Thoracic aorta (tissue), 2 donors: ENCODE results near the gene ZMYM5. TPM values are rescaled to one million over a fixed set of nuclear protein-coding genes. Genes with fewer than 3 reads are reported as not detected.
A peak's percentile ranks its signal among the peaks of the same experiment; 100 is the strongest.
"Not testable (repeated sequence)": the region's sequence is repeated elsewhere in the genome, so short reads cannot be mapped to it uniquely, and the experiment has no call there.

Experiments used
- ATAC-seq: fragments of 150-250 bp; one replicate; pipeline ENCODE4 v1.8.0; 2017; ENCODE audit warnings: low read depth; ENCODE audit not compliant: insufficient number of reproducible peaks, low FRiP score
- DNase-seq: peaks from one replicate; pipeline ENCODE4 v3.0.0-alpha.2; 2020; ENCODE audit warnings: low spot score
- H3K27ac ChIP-seq, 2 donors: fragments of 200-600 bp; sonication (generic); 1 replicate in 1 of 2; 2 replicates in 1 of 2; pipeline ENCODE4 v1.5.1; 2016; ENCODE audit warnings: mild to moderate bottlenecking in 2 of 2, moderate library complexity in 2 of 2
- H3K27me3 ChIP-seq: fragments of 200-600 bp; sonication (generic); replicated peaks from 2 replicates; pipeline ENCODE4 v1.6.0; 2016; ENCODE audit warnings: mild to moderate bottlenecking; ENCODE audit not compliant: insufficient read depth
- H3K36me3 ChIP-seq: fragments of 200-600 bp; sonication (generic); one replicate; pipeline ENCODE4 v1.5.1; 2016
- H3K4me1 ChIP-seq, 2 donors: fragments of 200-600 bp; sonication (generic); 1 replicate in 1 of 2; 2 replicates in 1 of 2; pipeline versions ENCODE4 v1.5.1 to v1.6.0; 2016; ENCODE audit warnings: low read depth in 2 of 2, mild to moderate bottlenecking in 1 of 2; ENCODE audit not compliant: control insufficient read depth in 1 of 2
- H3K4me3 ChIP-seq: fragments of 200-600 bp; sonication (generic); 2 replicates; pipeline ENCODE4 v1.5.1; 2016; ENCODE audit warnings: mild to moderate bottlenecking
- H3K9me3 ChIP-seq: fragments of 200-600 bp; sonication (generic); 2 replicates; pipeline ENCODE4 v1.5.1; 2016
- total RNA-seq, 2 donors: library from RNA; depleted of rRNA; stranded (reverse); fragments of >200 nt; gene quantifications; one replicate each; pipeline versions ENCODE4 v1.1.0 to v1.2.3, GENCODE V29; 2016
- TF ChIP-seq, protein P1 (sequence below): fragments of 200-600 bp; sonication (generic); IDR thresholded peaks from one replicate; pipeline ENCODE4 v1.5.1; 2019; ENCODE audit warnings: antibody characterized with exemption

The ZMYM5 gene
- 10 to 100 TPM; 15.2 to 19.2 TPM for total RNA-seq

DNA sequence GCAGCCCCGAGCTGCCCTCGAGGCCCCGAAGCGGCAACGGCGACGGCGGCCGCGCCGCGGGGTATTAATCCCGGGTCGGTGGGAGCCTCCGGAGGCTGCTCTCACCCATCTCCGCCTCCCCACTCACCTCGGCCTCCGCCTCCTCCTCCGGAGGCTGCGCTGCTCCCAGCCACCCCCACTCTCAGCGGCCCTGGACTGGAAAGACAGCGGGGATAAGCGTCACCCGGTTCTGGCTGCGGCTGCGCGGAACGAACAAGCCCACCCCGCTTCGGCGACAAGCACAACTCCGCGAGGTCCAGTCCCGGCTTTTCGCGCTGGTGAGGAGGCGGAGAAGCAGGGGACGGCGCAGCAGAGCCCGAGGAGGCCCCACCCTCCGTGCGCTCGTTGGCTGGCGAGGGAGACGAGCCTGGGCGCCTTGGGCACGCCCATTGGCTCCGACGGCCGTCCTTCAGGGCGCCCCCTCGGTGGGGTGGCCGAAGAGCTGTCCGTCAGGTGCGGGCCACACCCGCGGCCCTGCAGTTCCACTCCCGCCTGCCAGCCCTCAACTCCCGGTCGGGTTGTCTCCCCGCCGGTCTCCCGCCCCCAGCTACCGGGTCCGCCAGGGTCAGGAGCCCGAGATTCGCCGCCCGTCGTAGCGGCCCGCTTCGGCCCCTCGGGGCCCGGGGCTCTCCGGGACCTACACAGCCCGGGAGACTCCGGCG is at the start of gene ZMYM5:
Gene ZMYM5, minus strand, starts transcription at position 327 of the 701 bp plus-strand sequence. CDS start 11,469 bp downstream, outside the sequence.
- H3K27ac ChIP-seq, result peak within 1 kb of the TSS; percentile 95 to 99
- H3K4me1 ChIP-seq, result peaks cover 16 to 22% of the 10 kb centered on the region in 2 donors
- DNase-seq, result peak; percentile 93
- H3K4me3 ChIP-seq, result peak within 1 kb of the TSS; percentile 76
- H3K9me3 ChIP-seq, result no peaks in the 10 kb centered on the region
- no peaks in the 10 kb centered on the region for H3K36me3 ChIP-seq
- peak; percentile 91 for ATAC-seq
- TF ChIP-seq, protein P1, sequence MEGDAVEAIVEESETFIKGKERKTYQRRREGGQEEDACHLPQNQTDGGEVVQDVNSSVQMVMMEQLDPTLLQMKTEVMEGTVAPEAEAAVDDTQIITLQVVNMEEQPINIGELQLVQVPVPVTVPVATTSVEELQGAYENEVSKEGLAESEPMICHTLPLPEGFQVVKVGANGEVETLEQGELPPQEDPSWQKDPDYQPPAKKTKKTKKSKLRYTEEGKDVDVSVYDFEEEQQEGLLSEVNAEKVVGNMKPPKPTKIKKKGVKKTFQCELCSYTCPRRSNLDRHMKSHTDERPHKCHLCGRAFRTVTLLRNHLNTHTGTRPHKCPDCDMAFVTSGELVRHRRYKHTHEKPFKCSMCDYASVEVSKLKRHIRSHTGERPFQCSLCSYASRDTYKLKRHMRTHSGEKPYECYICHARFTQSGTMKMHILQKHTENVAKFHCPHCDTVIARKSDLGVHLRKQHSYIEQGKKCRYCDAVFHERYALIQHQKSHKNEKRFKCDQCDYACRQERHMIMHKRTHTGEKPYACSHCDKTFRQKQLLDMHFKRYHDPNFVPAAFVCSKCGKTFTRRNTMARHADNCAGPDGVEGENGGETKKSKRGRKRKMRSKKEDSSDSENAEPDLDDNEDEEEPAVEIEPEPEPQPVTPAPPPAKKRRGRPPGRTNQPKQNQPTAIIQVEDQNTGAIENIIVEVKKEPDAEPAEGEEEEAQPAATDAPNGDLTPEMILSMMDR, result no peak
- no peaks in the 10 kb centered on the region for H3K27me3 ChIP-seq

DNA sequence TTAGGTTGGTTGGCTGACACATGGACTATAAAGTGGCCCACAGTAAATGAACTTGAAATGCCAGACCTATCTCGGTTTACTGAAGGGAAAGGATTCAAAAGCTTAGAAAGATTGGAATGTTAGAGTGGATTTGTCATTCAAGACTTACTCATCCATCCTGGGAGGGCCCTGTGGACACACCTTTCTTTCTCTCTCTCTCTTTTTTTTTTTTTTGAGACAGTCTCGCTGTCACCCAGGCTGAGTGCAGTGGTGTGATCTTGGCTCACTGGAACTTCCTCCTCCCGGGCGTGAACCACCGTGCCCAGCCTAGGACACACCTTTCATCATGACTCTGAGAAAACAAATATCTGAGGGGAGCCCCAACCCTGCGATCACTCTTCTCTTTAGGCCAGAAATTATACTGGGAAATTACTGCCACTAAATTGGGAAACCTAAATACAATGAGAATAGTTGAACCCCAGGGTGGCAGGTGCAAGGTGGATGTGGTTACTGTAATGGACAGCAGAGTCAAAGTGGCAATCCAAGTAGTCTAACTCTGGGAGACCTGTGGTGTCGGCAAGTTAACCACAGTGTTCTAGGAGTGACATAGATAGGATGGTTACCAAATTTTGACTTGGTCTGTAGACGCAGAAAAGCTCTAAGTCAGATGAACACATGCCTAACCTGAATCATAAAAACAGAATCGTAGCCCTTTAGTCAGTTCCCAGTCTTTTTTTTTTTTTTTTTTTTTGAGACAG is 47.1 kb upstream of the ZMYM5 start:
- DNase-seq, result no peak

DNA sequence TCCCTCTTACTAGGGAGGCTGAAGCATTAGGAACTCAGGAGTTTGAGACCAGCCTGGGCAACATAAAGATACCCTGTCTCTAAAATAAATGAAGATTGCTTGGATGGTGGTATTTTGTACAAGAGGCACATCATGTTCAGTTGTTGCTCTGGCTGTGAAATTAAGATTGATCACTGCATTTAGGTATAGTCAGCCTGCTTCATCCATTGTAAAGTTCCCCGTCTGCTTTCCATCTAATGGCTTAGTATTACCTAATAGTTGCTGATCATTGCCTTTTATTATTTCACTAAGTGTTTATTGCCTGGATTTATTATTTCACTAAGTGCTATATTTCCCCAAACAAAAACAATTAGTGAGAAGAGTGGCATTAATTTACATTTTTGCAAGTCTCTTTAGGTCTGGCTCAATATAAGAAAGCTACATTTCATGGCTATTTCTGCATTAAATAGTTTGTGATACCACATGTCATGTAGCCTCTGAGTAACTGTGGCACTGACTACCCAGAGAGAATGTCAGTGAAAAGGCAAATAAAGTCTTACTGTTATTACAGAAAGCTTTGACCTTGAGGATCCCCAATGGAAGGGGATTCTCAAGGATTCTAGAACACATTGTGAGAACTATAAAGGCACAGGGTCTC is 45.0 kb upstream of the ZMYM5 start:
- Histone ChIP-seq H3K9me3 (no peaks in the 10 kb centered on the region), H3K27ac (no peak overlapping the region), H3K36me3 (no peaks in the 10 kb centered on the region), H3K4me3 (no peak overlapping the region), H3K27me3 (no peaks in the 10 kb centered on the region), H3K4me1 (no peaks in the 10 kb centered on the region)
- ATAC-seq (no peak), DNase-seq (no peak)
- TF ChIP-seq, protein P1, result no peak

More for the DNA sequence above, 47.1 kb upstream of the ZMYM5 start:
- Histone ChIP-seq H3K4me3 (no peak overlapping the region), H3K4me1 (no peaks in the 10 kb centered on the region), H3K36me3 (no peaks in the 10 kb centered on the region), H3K9me3 (no peaks in the 10 kb centered on the region), H3K27ac (no peak overlapping the region), H3K27me3 (no peaks in the 10 kb centered on the region)
- ATAC-seq, result no peak
- TF ChIP-seq, protein P1, result no peak

DNA sequence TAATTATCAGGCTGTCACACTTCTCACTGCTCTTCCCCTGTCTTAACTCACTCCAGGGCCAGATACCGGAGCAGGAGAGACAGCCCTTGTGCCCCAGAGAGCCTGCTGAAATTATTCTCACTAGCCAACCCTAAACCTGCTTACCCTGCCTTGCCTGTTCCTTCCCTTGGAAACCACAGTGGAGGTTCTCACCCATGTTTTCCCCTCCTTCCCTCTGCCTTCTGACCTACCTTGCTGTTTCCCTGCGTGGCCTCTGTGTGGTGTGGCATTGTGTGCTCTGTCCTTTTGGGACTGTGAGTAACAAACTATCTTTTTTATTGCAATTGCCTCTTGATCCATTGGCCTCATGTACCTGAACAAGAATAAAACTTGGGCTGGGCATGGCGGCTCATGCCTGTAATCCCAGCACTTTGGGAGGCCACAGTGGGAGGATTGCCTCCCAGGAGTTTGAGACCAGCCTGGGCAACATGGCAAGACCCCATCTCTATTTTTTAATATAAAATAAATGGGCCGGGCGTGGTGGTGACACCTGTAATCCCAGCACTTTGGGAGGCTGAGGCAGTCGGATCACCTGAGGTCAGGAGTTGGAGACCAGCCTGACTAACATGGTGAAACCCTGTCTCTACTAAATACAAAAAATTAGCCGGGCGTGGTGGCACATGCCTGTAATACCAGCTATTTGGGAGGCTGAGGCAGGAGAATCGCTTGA is 42.2 kb upstream of the ZMYM5 start:
- not testable (repeated sequence) for H3K9me3 ChIP-seq, H3K4me1 ChIP-seq, H3K36me3 ChIP-seq, H3K4me3 ChIP-seq, ATAC-seq, DNase-seq, H3K27me3 ChIP-seq, H3K27ac ChIP-seq

- Histone ChIP-seq H3K4me3 (no peak overlapping the region), H3K4me1 (no peaks in the 10 kb centered on the region), H3K27me3 (no peaks in the 10 kb centered on the region), H3K27ac (no peak overlapping the region), H3K9me3 (no peaks in the 10 kb centered on the region), H3K36me3 (no peaks in the 10 kb centered on the region)
- TF ChIP-seq, protein P1, result no peak
- DNase-seq, result no peak
- ATAC-seq, result no peak
These were observed 26.6 kb upstream of the ZMYM5 start for GRCh38 chr13:19890030-19890429.
